H9 (cell line): ENCODE measurements around the gene ZDHHC11. TPM values are rescaled to one million over a fixed set of nuclear protein-coding genes. Genes with fewer than 3 reads are reported as not detected.
"Not testable (repeated sequence)": the region's sequence is repeated elsewhere in the genome, so short reads cannot be mapped to it uniquely, and the experiment has no call there.

ENCODE experiments used
- DNase-seq: peaks from one replicate; pipeline ENCODE4 v3.0.0-alpha.2; 2017
- H2AFZ ChIP-seq: one replicate; pipeline ENCODE4 v1.6.1; 2013; ENCODE audit warnings: mild to moderate bottlenecking, low read length, control low read depth, moderate library complexity
- H2AK5ac ChIP-seq: 2 replicates; pipeline ENCODE4 v1.6.1; 2013; ENCODE audit warnings: low read length, control low read depth, mixed read lengths; ENCODE audit not compliant: insufficient read length
- H2BK120ac ChIP-seq: one replicate; pipeline ENCODE4 v1.6.1; 2013; ENCODE audit warnings: low read depth, mild to moderate bottlenecking, low read length, control low read depth, inconsistent platforms; ENCODE audit not compliant: poor library complexity, severe bottlenecking
- H2BK12ac ChIP-seq: 2 replicates; pipeline ENCODE4 v1.6.1; 2013; ENCODE audit warnings: low read length, control low read depth, mixed read lengths, low read depth; ENCODE audit not compliant: insufficient read length
- H2BK15ac ChIP-seq: 2 replicates; pipeline ENCODE4 v1.6.1; 2013; ENCODE audit warnings: low read depth, low read length, control low read depth
- H2BK20ac ChIP-seq: one replicate; pipeline ENCODE4 v1.6.1; 2013; ENCODE audit warnings: low read depth, mild to moderate bottlenecking, low read length, control low read depth, inconsistent platforms; ENCODE audit not compliant: poor library complexity, severe bottlenecking
- H2BK5ac ChIP-seq: 2 replicates; pipeline ENCODE4 v1.6.1; 2013; ENCODE audit warnings: low read length, control low read depth, mixed read lengths; ENCODE audit not compliant: insufficient read length
- H3K14ac ChIP-seq: 2 replicates; pipeline ENCODE4 v1.6.1; 2013; ENCODE audit warnings: low read length, control low read depth; ENCODE audit not compliant: insufficient read depth
- H3K18ac ChIP-seq: 2 replicates; pipeline ENCODE4 v1.6.1; 2013; ENCODE audit warnings: low read depth, mild to moderate bottlenecking, mixed read lengths, low read length, control low read depth; ENCODE audit not compliant: insufficient read length
- H3K23ac ChIP-seq: 2 replicates; pipeline ENCODE4 v1.6.1; 2013; ENCODE audit warnings: low read length, control low read depth, mixed read lengths, low read depth; ENCODE audit not compliant: insufficient read length
- H3K23me2 ChIP-seq: 2 replicates; pipeline ENCODE4 v1.6.1; 2013; ENCODE audit warnings: low read depth, mild to moderate bottlenecking, mixed read lengths, low read length, control low read depth; ENCODE audit not compliant: insufficient read length, poor library complexity, severe bottlenecking
- H3K27ac ChIP-seq: 2 replicates; pipeline ENCODE4 v1.5.1; 2013; ENCODE audit warnings: low read length, control low read depth, mixed read lengths, low read depth; ENCODE audit not compliant: insufficient read length
- H3K27me3 ChIP-seq: 2 replicates; pipeline ENCODE4 v1.6.1; 2013; ENCODE audit warnings: low read length, control low read depth, inconsistent platforms; ENCODE audit not compliant: insufficient read depth
- H3K4ac ChIP-seq: 2 replicates; pipeline ENCODE4 v1.6.1; 2013; ENCODE audit warnings: low read depth, mild to moderate bottlenecking, control low read depth, inconsistent platforms, low read length, moderate library complexity
- H3K4me1 ChIP-seq: 2 replicates; pipeline ENCODE4 v1.6.1; 2013; ENCODE audit warnings: low read length, control low read depth, inconsistent platforms; ENCODE audit not compliant: insufficient read depth
- H3K4me2 ChIP-seq: 2 replicates; pipeline ENCODE4 v1.6.1; 2013; ENCODE audit warnings: low read length, control low read depth, mixed read lengths; ENCODE audit not compliant: insufficient read length, insufficient read depth
- H3K56ac ChIP-seq: 2 replicates; pipeline ENCODE4 v1.6.1; 2013; ENCODE audit warnings: low read depth, mild to moderate bottlenecking, mixed read lengths, low read length, control low read depth; ENCODE audit not compliant: insufficient read length
- H3K79me1 ChIP-seq: 2 replicates; pipeline ENCODE4 v1.6.1; 2013; ENCODE audit warnings: low read depth, mild to moderate bottlenecking, moderate library complexity, low read length, control low read depth, inconsistent platforms; ENCODE audit not compliant: insufficient read depth, poor library complexity, severe bottlenecking
- H3K79me2 ChIP-seq: 2 replicates; pipeline ENCODE4 v1.6.1; 2013; ENCODE audit warnings: low read length, control low read depth, inconsistent platforms; ENCODE audit not compliant: insufficient read depth
- H3K9ac ChIP-seq: 2 replicates; pipeline ENCODE4 v1.6.1; 2013; ENCODE audit warnings: low read length, control low read depth, mixed read lengths; ENCODE audit not compliant: insufficient read length; ENCODE audit errors: extremely low read depth
- H3K9me3 ChIP-seq: one replicate; pipeline ENCODE4 v1.6.1; 2013; ENCODE audit warnings: low read depth, low read length, inconsistent platforms; ENCODE audit not compliant: control insufficient read depth
- H3T11ph ChIP-seq: one replicate; pipeline ENCODE4 v1.6.1; 2013; ENCODE audit warnings: mild to moderate bottlenecking, low read length, control low read depth, inconsistent platforms
- H4K20me1 ChIP-seq: one replicate; pipeline ENCODE4 v1.6.1; 2013; ENCODE audit not compliant: control insufficient read depth, insufficient read length, insufficient read depth
- H4K5ac ChIP-seq: 2 replicates; pipeline ENCODE4 v1.6.1; 2013; ENCODE audit warnings: low read depth, mild to moderate bottlenecking, mixed read lengths, low read length, control low read depth; ENCODE audit not compliant: insufficient read length
- H4K8ac ChIP-seq: replicated peaks from 2 replicates; pipeline ENCODE4 v1.6.1; 2013; ENCODE audit warnings: low read length, control low read depth, mixed read lengths, low read depth; ENCODE audit not compliant: insufficient read length
- H4K91ac ChIP-seq: 2 replicates; pipeline ENCODE4 v1.6.1; 2013; ENCODE audit warnings: low read depth, mild to moderate bottlenecking, moderate library complexity, mixed read lengths, low read length, control low read depth; ENCODE audit not compliant: insufficient read length
- H3K27ac Mint-ChIP-seq, 3 experiments: 2 replicates in 2 of 3; 3 replicates in 1 of 3; pipeline ENCODE4 v1.8.0; 2020 to 2021; ENCODE audit warnings: mixed read lengths in 3 of 3, mild to moderate bottlenecking in 1 of 3, moderate library complexity in 1 of 3
- H3K27me3 Mint-ChIP-seq: 2 replicates; pipeline ENCODE4 v1.8.0; 2021; ENCODE audit warnings: low read depth, mild to moderate bottlenecking, moderate library complexity, mixed read lengths
- H3K36me3 Mint-ChIP-seq, 3 experiments: 2 replicates in 2 of 3; 3 replicates in 1 of 3; pipeline ENCODE4 v1.8.0; 2020 to 2021; ENCODE audit warnings: low read depth in 3 of 3, mixed read lengths in 3 of 3; ENCODE audit not compliant: insufficient read depth in 1 of 3
- H3K4me1 Mint-ChIP-seq, 2 experiments: 2 replicates each; pipeline ENCODE4 v1.8.0; 2020; ENCODE audit warnings: mixed read lengths in 2 of 2
- H3K4me3 Mint-ChIP-seq, 2 experiments: 2 replicates in 1 of 2; 3 replicates in 1 of 2; pipeline ENCODE4 v1.8.0; 2020 to 2021; ENCODE audit warnings: mild to moderate bottlenecking in 2 of 2, mixed read lengths in 2 of 2, moderate library complexity in 1 of 2
- H3K9me3 Mint-ChIP-seq, 2 experiments: 2 replicates in 1 of 2; 3 replicates in 1 of 2; pipeline ENCODE4 v1.8.0; 2020; ENCODE audit warnings: mild to moderate bottlenecking in 2 of 2, mixed read lengths in 2 of 2, moderate library complexity in 1 of 2
- WGBS: extraction: QIAGEN DNeasy Blood & Tissue Kit; methylation state at CpG from one replicate; pipeline ENCODE4 v1.1.7; 2013; ENCODE audit warnings: missing lambda C conversion rate, low lambda C conversion rate, mixed read lengths; ENCODE audit not compliant: insufficient read length; ENCODE audit errors: extremely low coverage; 5-methylcytosine and 5-hydroxymethylcytosine counted together
- total RNA-seq: library from RNA; stranded (reverse); gene quantifications from 2 replicates; pipeline ENCODE4 v1.2.1, GENCODE V29; 2021

The ZDHHC11 gene
- total RNA-seq, 1 experiment from 2014 or later: 37.6 TPM

DNA sequence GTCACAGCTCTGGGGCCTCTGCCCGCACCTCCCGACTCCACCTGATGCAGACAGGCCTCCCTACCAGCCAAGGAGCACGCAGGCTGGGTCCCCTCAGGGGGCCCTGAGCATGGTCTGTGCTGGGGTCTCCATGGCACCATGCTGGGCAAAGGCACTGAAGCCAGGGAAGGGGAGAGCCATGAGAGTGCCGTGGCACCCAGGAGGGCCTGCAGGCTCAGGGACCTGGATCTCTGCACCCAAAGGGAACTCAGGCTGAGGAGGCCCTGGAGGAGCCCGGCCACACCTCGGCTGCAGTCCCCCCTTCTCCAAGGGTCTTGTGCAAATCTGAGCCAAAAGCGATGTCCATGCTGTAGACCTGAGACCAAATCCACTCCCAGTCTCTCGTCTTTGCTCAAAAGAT is 98.8 kb downstream of the ZDHHC11 start:
- not testable (repeated sequence) for H3K4me3 Mint-ChIP-seq, H3K23ac ChIP-seq, H2AFZ ChIP-seq, H3K9me3 ChIP-seq, H2BK120ac ChIP-seq, DNase-seq, H3K56ac ChIP-seq, H3K27ac Mint-ChIP-seq, H3K23me2 ChIP-seq, H3K36me3 Mint-ChIP-seq, H4K5ac ChIP-seq, H2BK5ac ChIP-seq, H2BK15ac ChIP-seq, H4K91ac ChIP-seq, H3K4me1 ChIP-seq, H3K4me2 ChIP-seq, H3K79me1 ChIP-seq, H3K27ac ChIP-seq, H3K4ac ChIP-seq, H3K27me3 ChIP-seq, H3K18ac ChIP-seq, H2BK20ac ChIP-seq, H3K79me2 ChIP-seq, H3K9me3 Mint-ChIP-seq, H3K27me3 Mint-ChIP-seq, H4K20me1 ChIP-seq, H4K8ac ChIP-seq, H3K9ac ChIP-seq, H3T11ph ChIP-seq, H3K4me1 Mint-ChIP-seq, H2AK5ac ChIP-seq, H3K14ac ChIP-seq, H2BK12ac ChIP-seq
- no CpG with 5 or more reads among the region's 8 CpGs for WGBS
